ENCODE data around the gene PRDM16. TPM values are rescaled to one million over a fixed set of nuclear protein-coding genes. Genes with fewer than 3 reads are reported as not detected.

PRDM16 gene
- polyA plus RNA-seq, 1 donor (not counting 4 experiments of a cell fraction or from before 2014, with no cell fraction given): 0.05 TPM

GRCh38 chr1:3257788-3258187 lies 188.8 kb downstream of the PRDM16 start:
- no peak for FAIRE-seq
- dilution Hi-C loops (cut with MboI; ENCODE audit: extremely low pct_ligation_motif_present, low sequenced_read_pairs): no loop called here
- Histone ChIP-seq H3K4me1 (ENCODE audit: control insufficient read depth, extremely low read depth, insufficient read depth, low read length) (no peaks in the 10 kb centered on the region), H2AFZ (ENCODE audit: control insufficient read depth, low read length) (no peak overlapping the region), H3K36me3 (ENCODE audit: control insufficient read depth in 2 of 2, extremely low read depth in 1 of 2, insufficient read depth in 2 of 2, low read length in 2 of 2) (no peaks in the 10 kb centered on the region), H3K4me2 (ENCODE audit: control insufficient read depth, extremely low read depth, insufficient read depth, low read depth, low read length) (no peak overlapping the region), H3K27ac (ENCODE audit: control insufficient read depth, insufficient read depth, low read length) (no peak overlapping the region), H3K4me3 (ENCODE audit: control insufficient read depth in 2 of 3, extremely low read depth in 1 of 3, insufficient read depth in 2 of 3, low read depth in 1 of 3, low read length in 3 of 3) (no peak overlapping the region), H4K20me1 (ENCODE audit: control insufficient read depth, extremely low read depth, insufficient read depth, low read length) (no peaks in the 10 kb centered on the region), H3K9me3 (ENCODE audit: control insufficient read depth, low read depth, low read length) (peaks cover 12% of the 10 kb centered on the region), H3K27me3 (ENCODE audit: control insufficient read depth, extremely low read depth, insufficient read depth, low read length) (no peaks in the 10 kb centered on the region), H3K9me1 (ENCODE audit: control insufficient read depth, extremely low read depth, insufficient read depth, low read length) (no peaks in the 10 kb centered on the region), H3K9ac (ENCODE audit: control insufficient read depth, extremely low read depth, insufficient read depth, low read length) (no peak overlapping the region), H3K79me2 (ENCODE audit: control insufficient read depth, insufficient read depth, low read length) (no peaks in the 10 kb centered on the region)
- TF ChIP-seq EZH2 (IDR thresholded peaks at IDR 0.05; ENCODE audit: low read length) (no peak), CTCF (optimal IDR thresholded peaks at IDR 0.05 in 1 of 3, IDR thresholded peaks at IDR 0.05 in 1 of 3, conservative IDR thresholded peaks at IDR 0.05 in 1 of 3; ENCODE audit: extremely low read depth in 1 of 3, insufficient read depth in 2 of 3, low read length in 3 of 3) (no peak)
- DNase-seq (ENCODE audit: low read depth, low spot score): no peak

GRCh38 chr1:3258386-3259003 lies 189.5 kb downstream of the PRDM16 start:
- Histone ChIP-seq H3K9me3 (ENCODE audit: control insufficient read depth, low read depth, low read length) (peaks cover 13% of the 10 kb centered on the region), H3K9me1 (ENCODE audit: control insufficient read depth, extremely low read depth, insufficient read depth, low read length) (no peaks in the 10 kb centered on the region), H3K79me2 (ENCODE audit: control insufficient read depth, insufficient read depth, low read length) (no peaks in the 10 kb centered on the region), H3K27ac (ENCODE audit: control insufficient read depth, insufficient read depth, low read length) (no peak overlapping the region), H4K20me1 (ENCODE audit: control insufficient read depth, extremely low read depth, insufficient read depth, low read length) (no peaks in the 10 kb centered on the region), H3K4me3 (ENCODE audit: control insufficient read depth in 2 of 3, extremely low read depth in 1 of 3, insufficient read depth in 2 of 3, low read depth in 1 of 3, low read length in 3 of 3) (no peak overlapping the region), H3K4me2 (ENCODE audit: control insufficient read depth, extremely low read depth, insufficient read depth, low read depth, low read length) (no peak overlapping the region), H2AFZ (ENCODE audit: control insufficient read depth, low read length) (no peak overlapping the region), H3K9ac (ENCODE audit: control insufficient read depth, extremely low read depth, insufficient read depth, low read length) (no peak overlapping the region), H3K27me3 (ENCODE audit: control insufficient read depth, extremely low read depth, insufficient read depth, low read length) (no peaks in the 10 kb centered on the region), H3K36me3 (ENCODE audit: control insufficient read depth in 2 of 2, extremely low read depth in 1 of 2, insufficient read depth in 2 of 2, low read length in 2 of 2) (no peaks in the 10 kb centered on the region), H3K4me1 (ENCODE audit: control insufficient read depth, extremely low read depth, insufficient read depth, low read length) (no peaks in the 10 kb centered on the region)
- no peak for TF ChIP-seq EZH2 (IDR thresholded peaks at IDR 0.05; ENCODE audit: low read length)
- TF ChIP-seq CTCF (optimal IDR thresholded peaks at IDR 0.05 in 1 of 3, IDR thresholded peaks at IDR 0.05 in 1 of 3, conservative IDR thresholded peaks at IDR 0.05 in 1 of 3; ENCODE audit: extremely low read depth in 1 of 3, insufficient read depth in 2 of 3, low read length in 3 of 3): no peak
- FAIRE-seq: no peak
- DNase-seq (ENCODE audit: low read depth, low spot score): no peak
- dilution Hi-C loops (cut with MboI; ENCODE audit: extremely low pct_ligation_motif_present, low sequenced_read_pairs): no loop called here
